WERI-Rb-1 (cell line): Measurements from ENCODE around the gene PPP1R11.

Source experiments
- DNase-seq: peaks from one replicate; pipeline ENCODE4 v3.0.0-alpha.2; 2020
- H3K27ac ChIP-seq: fragments of 250-450 bp; sonication (Bioruptor Pico); 2 replicates; pipeline ENCODE4 v1.5.1; 2020; ENCODE audit warnings: mild to moderate bottlenecking, moderate library complexity
- H3K27me3 ChIP-seq: fragments of 250-450 bp; sonication (Bioruptor Pico); 2 replicates; pipeline ENCODE4 v1.5.1; 2021; ENCODE audit warnings: mild to moderate bottlenecking, low read depth, moderate library complexity; ENCODE audit not compliant: insufficient read depth, severe bottlenecking
- H3K36me3 ChIP-seq: fragments of 250-450 bp; sonication (Bioruptor Pico); 2 replicates; pipeline ENCODE4 v1.5.1; 2020; ENCODE audit warnings: mild to moderate bottlenecking, moderate library complexity
- H3K4me3 ChIP-seq: 2 replicates; pipeline ENCODE4 v1.5.1; 2011; ENCODE audit warnings: low read depth, mild to moderate bottlenecking, control low read depth, low read length
- H3K9me3 ChIP-seq: fragments of 250-450 bp; sonication (Bioruptor Pico); 2 replicates; pipeline ENCODE4 v1.5.1; 2021; ENCODE audit warnings: mild to moderate bottlenecking, moderate library complexity; ENCODE audit not compliant: severe bottlenecking
- TF ChIP-seq, protein P1 (sequence below): IDR thresholded peaks from 2 replicates; pipeline ENCODE4 v1.5.1; 2011; ENCODE audit warnings: low read depth, mild to moderate bottlenecking, control low read depth, inconsistent platforms, low read length

Gene PPP1R11

DNA sequence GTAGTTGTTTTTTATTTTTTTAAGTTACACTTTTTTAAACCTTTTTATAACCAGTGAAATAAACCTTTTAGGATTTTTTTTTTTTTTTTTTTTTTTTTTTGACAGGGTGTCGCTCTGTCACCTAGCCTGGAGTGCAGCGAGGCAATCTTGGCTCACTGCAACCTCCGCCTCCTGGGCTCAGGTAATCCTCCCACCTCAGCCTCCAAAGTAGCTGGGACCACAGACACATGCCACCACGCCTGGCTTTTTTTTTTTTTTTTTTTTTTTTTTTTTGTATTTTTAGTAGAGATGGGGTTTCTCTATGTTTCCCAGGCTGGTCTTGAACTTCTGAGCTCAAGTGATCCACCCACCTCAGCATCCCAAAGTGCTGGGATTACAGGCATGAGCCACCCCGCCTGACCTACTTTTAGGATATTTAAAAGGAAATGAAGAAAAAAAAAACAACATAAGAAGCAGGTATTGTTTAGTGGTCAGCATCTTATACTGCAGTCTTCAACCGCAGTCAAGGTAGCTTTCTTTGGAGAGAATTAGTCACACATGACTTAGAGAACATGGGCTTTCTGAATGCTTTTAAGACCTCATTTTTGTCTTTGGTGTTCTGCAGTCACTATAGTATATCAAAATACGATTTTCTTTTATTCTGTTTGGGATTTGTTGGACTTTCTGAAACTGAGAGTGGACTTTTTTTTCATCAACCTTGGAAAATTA lies 4.4 kb upstream of the PPP1R11 start:
- TF ChIP-seq, protein P1, sequence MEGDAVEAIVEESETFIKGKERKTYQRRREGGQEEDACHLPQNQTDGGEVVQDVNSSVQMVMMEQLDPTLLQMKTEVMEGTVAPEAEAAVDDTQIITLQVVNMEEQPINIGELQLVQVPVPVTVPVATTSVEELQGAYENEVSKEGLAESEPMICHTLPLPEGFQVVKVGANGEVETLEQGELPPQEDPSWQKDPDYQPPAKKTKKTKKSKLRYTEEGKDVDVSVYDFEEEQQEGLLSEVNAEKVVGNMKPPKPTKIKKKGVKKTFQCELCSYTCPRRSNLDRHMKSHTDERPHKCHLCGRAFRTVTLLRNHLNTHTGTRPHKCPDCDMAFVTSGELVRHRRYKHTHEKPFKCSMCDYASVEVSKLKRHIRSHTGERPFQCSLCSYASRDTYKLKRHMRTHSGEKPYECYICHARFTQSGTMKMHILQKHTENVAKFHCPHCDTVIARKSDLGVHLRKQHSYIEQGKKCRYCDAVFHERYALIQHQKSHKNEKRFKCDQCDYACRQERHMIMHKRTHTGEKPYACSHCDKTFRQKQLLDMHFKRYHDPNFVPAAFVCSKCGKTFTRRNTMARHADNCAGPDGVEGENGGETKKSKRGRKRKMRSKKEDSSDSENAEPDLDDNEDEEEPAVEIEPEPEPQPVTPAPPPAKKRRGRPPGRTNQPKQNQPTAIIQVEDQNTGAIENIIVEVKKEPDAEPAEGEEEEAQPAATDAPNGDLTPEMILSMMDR, result no peak
- H3K27ac ChIP-seq, result no peak overlapping the region
- DNase-seq, result no peak

GRCh38 chr6:30063315-30063714 lies 3.7 kb upstream of the PPP1R11 start:
- peaks cover 15% of the 10 kb centered on the region for H3K36me3 ChIP-seq
- H3K9me3 ChIP-seq, result no peaks in the 10 kb centered on the region
- no peaks in the 10 kb centered on the region for H3K27me3 ChIP-seq
- TF ChIP-seq, protein P1, result no peak
- no peak overlapping the region for H3K4me3 ChIP-seq
- no peak for DNase-seq
- no peak overlapping the region for H3K27ac ChIP-seq

More for the DNA sequence above, 4.4 kb upstream of the PPP1R11 start:
- H3K4me3 ChIP-seq, result no peak overlapping the region
- no peaks in the 10 kb centered on the region for H3K27me3 ChIP-seq
- no peaks in the 10 kb centered on the region for H3K9me3 ChIP-seq
- peaks cover 14% of the 10 kb centered on the region for H3K36me3 ChIP-seq

GRCh38 chr6:30066082-30066481 lies 916 bp upstream of the PPP1R11 start:
- H3K27me3 ChIP-seq, result no peaks in the 10 kb centered on the region
- peak overlapping the region; percentile 93 for H3K27ac ChIP-seq
- no peaks in the 10 kb centered on the region for H3K9me3 ChIP-seq
- H3K4me3 ChIP-seq, result peak overlapping the region; percentile 90
- peaks cover 30% of the 10 kb centered on the region for H3K36me3 ChIP-seq
- DNase-seq, result no peak
- TF ChIP-seq, protein P1, result no peak

GRCh38 chr6:30067460-30068139 lies 602 bp downstream of the PPP1R11 start:
- Histone ChIP-seq H3K27ac (peak overlapping the region; percentile 79), H3K36me3 (peaks cover 30% of the 10 kb centered on the region), H3K9me3 (no peaks in the 10 kb centered on the region), H3K4me3 (peak overlapping the region; percentile 90), H3K27me3 (no peaks in the 10 kb centered on the region)
- peak; percentile 97 for DNase-seq
- TF ChIP-seq, protein P1, result no peak

DNA sequence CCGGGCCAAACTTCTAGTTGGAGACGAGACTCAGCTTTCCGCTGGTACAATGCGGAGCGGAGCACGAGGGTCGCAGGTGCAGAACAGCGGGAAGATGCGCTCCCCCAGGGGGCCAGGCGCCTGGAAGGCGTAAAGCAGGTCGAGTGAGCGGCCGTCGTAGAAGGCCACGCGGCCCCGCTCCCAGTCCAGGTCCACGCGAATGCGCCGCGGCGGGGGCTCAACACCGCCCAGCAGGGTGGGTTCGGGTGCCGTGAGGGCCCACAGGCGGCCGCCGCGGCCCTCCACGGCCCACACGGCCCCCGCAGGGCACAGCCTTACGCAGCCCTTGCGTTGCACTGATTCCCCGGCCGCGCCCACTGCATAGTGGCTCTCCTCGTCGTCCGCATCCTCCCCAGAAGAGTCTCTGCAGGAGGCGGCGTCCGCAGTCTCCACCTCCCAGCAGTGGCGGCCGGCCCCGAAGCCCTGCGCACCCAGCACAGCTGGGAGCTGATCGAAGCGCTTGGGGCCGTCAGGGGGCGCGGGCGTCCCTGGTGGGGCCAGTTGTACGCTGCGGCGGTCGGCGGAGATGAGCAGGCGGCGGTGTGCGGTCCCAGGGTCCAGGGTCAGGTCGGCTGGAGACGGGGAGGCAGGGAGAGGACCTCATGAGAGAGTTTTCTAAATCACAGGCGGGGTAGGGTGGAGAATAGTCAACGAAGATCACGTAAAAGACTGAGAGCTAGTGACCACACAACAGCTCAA lies 4.3 kb downstream of the PPP1R11 start:
- Histone ChIP-seq H3K27ac (no peak overlapping the region), H3K36me3 (peaks cover 16% of the 10 kb centered on the region), H3K9me3 (no peaks in the 10 kb centered on the region), H3K27me3 (peaks cover 32% of the 10 kb centered on the region), H3K4me3 (no peak overlapping the region)
- TF ChIP-seq, protein P1, result no peak
- DNase-seq, result no peak
